ENCODE measurements around the gene TXLNB. TPM values are rescaled to one million over a fixed set of nuclear protein-coding genes. Genes with fewer than 3 reads are reported as not detected.

TXLNB gene
- total and polyA plus RNA-seq, 2 of the 4 experiments (the other 2 are of a cell fraction) = under 0.01 to 0.05 TPM

DNA sequence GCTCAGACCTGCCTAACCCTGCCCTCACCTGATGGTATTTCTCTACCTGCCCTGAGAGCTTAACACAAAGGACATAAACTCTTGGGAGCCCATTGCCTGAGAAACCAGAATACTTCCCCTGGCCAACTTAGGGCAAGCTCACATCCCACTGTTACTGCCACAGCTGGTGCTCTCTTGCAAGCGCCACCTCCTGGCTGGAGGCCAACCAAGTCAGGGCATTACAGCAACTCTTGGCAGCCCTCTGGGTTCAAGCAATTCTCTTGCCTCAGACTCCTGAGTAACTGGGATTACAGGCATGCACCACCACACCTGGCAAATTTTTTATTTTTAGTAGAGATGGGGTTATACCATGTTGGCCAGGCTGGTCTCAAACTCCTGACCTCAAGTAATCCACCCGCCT, 86.8 kb downstream of the TXLNB start:
- Histone ChIP-seq H3K4me1 (ENCODE audit: control insufficient read depth, insufficient read depth, low read length) (no peaks in the 10 kb centered on the region), H4K91ac (ENCODE audit: insufficient read depth, low read depth, low read length) (no peak overlapping the region), H2AFZ (replicated peaks; ENCODE audit: low read length, poor library complexity) (no peak overlapping the region), H4K20me1 (ENCODE audit: insufficient read depth, low read length) (no peaks in the 10 kb centered on the region), H3K18ac (ENCODE audit: low read depth, low read length) (no peak overlapping the region), H3K27me3 (ENCODE audit: control insufficient read depth, insufficient read depth, low read length) (no peaks in the 10 kb centered on the region), H4K8ac (ENCODE audit: low read depth in 2 of 2, low read length in 2 of 2) (no peak overlapping the region), H4K5ac (ENCODE audit: low read depth, low read length) (no peak overlapping the region), H3K14ac (replicated peaks; ENCODE audit: low read depth, low read length) (no peak overlapping the region), H3K79me1 (ENCODE audit: low read depth in 1 of 2, low read length in 2 of 2) (no peaks in the 10 kb centered on the region), H3K36me3 (ENCODE audit: control insufficient read depth, insufficient read depth, low read length) (no peaks in the 10 kb centered on the region), H3K4me3 (ENCODE audit: insufficient read depth, low read depth, low read length) (no peak overlapping the region), H2BK15ac (ENCODE audit: low read depth, low read length) (no peak overlapping the region), H2BK120ac (ENCODE audit: low read depth, low read length) (no peak overlapping the region), H3K9ac (ENCODE audit: low read depth, low read length) (no peak overlapping the region), H3K4me2 (ENCODE audit: low read depth, low read length) (no peak overlapping the region), H3K27ac (ENCODE audit: insufficient read depth, low read length) (no peak overlapping the region), H3K56ac (ENCODE audit: extremely low read depth, insufficient read depth, low read length) (no peak overlapping the region), H2BK20ac (ENCODE audit: low read depth, low read length) (no peak overlapping the region), H2BK5ac (ENCODE audit: low read depth, low read length, poor library complexity, severe bottlenecking) (no peak overlapping the region), H3K23ac (ENCODE audit: low read depth, low read length) (no peak overlapping the region), H2AK9ac (replicated peaks; ENCODE audit: low read depth, low read length, poor library complexity) (no peak overlapping the region), H3K4ac (ENCODE audit: low read depth, low read length) (no peak overlapping the region), H2AK5ac (ENCODE audit: low read depth, low read length) (no peak overlapping the region), H3K9me1 (ENCODE audit: insufficient read depth, low read length) (no peaks in the 10 kb centered on the region), H3K9me3 (ENCODE audit: control insufficient read depth, insufficient read depth, low read length) (peaks cover 11% of the 10 kb centered on the region; the same call in 1 of the 2 replicates)
- BruUV-seq (replicated peaks) = no TSS peak
- intact Hi-C loops (cut with micrococcal nuclease) (no loop called here), in situ Hi-C loops (cut with MboI; ENCODE audit: low sequenced_read_pairs) (no loop called here), dilution Hi-C loops (cut with HindIII; ENCODE audit: low sequenced_read_pairs, unreplicated experiment) (no loop called here)
- TF ChIP-seq CHD1 (IDR thresholded peaks at IDR 0.05; ENCODE audit: low read depth, low read length) (no peak), RFX5 (IDR thresholded peaks at IDR 0.05; ENCODE audit: low read depth, low read length) (no peak), USF2 (IDR thresholded peaks at IDR 0.05; ENCODE audit: low read depth, low read length) (no peak), MAZ (IDR thresholded peaks at IDR 0.05; ENCODE audit: borderline replicate concordance, low read depth, low read length) (no peak), NFE2L2 (IDR thresholded peaks at IDR 0.05; ENCODE audit: low read depth, low read length) (no peak), CEBPB (IDR thresholded peaks at IDR 0.05; ENCODE audit: low read depth, low read length) (no peak), RAD21 (IDR thresholded peaks at IDR 0.05; ENCODE audit: low read length) (no peak), SMC3 (IDR thresholded peaks at IDR 0.05; ENCODE audit: low read depth, low read length) (no peak), BHLHE40 (IDR thresholded peaks at IDR 0.05; ENCODE audit: low read depth, low read length) (no peak), MXI1 (IDR thresholded peaks at IDR 0.05; ENCODE audit: borderline replicate concordance, low read depth, low read length) (no peak)
- TF ChIP-seq, protein P1, sequence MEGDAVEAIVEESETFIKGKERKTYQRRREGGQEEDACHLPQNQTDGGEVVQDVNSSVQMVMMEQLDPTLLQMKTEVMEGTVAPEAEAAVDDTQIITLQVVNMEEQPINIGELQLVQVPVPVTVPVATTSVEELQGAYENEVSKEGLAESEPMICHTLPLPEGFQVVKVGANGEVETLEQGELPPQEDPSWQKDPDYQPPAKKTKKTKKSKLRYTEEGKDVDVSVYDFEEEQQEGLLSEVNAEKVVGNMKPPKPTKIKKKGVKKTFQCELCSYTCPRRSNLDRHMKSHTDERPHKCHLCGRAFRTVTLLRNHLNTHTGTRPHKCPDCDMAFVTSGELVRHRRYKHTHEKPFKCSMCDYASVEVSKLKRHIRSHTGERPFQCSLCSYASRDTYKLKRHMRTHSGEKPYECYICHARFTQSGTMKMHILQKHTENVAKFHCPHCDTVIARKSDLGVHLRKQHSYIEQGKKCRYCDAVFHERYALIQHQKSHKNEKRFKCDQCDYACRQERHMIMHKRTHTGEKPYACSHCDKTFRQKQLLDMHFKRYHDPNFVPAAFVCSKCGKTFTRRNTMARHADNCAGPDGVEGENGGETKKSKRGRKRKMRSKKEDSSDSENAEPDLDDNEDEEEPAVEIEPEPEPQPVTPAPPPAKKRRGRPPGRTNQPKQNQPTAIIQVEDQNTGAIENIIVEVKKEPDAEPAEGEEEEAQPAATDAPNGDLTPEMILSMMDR (conservative IDR thresholded peaks at IDR 0.05; ENCODE audit: low read depth, low read length) = no peak
- ChIA-PET POLR2A (ENCODE audit: unreplicated experiment) (no interaction called here), CTCF (no interaction called here)
- DNase-seq (no peak), ATAC-seq (ENCODE audit: low read depth) (no peak)
- WGBS, 2 experiments (ENCODE audit: extremely low coverage in 2 of 2, insufficient read length in 1 of 2) = no CpG with 5 or more reads among the region's 2 CpGs
